ENCODE results near the gene PSKH1.
"Not testable (repeated sequence)": the region's sequence is repeated elsewhere in the genome, so short reads cannot be mapped to it uniquely, and the experiment has no call there.

The PSKH1 gene

DNA sequence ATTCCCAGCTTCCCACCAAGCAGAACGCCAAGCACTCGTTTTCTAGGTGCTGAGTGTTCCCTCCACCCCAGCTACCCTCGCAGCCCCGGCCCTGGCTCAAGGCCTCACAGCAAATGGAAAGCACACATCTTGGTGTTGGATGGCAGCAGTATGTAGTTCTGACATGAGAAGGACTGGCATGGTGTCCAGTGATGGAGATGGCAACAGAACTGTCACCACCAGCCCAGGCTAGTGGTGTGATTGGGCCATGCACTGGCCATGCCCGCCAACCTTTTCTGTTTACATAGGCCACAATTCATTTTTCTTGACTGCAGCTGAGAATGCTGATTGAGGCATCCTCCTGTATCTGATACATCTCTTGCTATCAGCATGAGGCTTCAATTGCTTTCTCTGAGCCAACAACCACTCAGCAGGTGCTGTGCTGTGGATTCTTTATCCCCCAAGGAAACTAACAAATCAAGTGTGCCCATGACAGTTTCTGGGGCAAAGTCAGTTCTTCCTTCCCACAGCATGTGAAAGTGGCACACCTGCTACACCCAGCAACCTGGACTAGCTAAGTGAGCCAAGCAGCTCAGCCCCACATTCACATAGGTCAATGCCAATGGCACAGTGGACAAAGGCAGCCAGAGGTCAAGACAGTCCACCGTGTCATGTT is 71.5 kb downstream of the PSKH1 start:
- no peak for DNase-seq

DNA sequence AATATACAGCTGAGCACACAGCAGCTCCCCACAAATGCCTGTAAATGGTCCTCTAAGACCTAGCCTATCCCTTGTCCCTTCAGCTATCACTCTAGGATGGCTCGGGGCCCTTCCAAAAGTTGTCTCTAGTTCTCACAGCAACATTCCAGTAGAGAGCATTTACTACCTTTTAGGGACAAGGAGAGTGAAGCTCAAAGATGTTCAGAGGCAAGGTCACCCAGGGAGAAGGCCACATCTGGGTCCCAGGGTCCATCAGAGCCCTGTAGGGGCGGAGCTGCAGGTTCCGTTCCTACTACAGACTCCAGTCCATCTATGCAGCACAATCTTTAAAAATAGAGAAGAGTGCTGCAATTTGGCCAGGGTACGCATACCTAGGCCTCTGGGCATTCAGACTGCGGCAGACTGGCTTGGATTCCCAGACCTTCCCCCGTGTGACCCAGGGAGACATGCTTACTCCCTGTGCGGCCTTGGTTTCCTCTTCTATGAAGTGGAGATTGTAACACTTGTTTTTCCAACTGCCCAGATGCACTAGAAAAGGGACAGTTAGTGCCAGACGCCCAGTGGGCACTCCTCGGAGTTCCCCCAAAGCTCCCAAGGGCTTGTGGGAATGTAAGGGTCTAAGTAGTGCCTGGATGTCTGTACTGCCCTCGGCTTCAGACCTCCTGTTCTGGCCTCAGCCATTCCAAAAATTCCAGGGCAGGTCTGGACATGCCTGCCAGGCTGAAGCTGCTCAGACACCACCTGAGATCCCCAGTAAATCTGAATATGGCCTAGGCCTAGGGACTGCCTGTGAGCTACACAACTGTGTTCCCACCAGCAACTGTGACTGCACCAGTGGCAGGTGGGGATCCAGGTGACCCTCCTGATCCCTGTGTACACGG is 72.9 kb downstream of the PSKH1 start:
- no peak for DNase-seq

DNA sequence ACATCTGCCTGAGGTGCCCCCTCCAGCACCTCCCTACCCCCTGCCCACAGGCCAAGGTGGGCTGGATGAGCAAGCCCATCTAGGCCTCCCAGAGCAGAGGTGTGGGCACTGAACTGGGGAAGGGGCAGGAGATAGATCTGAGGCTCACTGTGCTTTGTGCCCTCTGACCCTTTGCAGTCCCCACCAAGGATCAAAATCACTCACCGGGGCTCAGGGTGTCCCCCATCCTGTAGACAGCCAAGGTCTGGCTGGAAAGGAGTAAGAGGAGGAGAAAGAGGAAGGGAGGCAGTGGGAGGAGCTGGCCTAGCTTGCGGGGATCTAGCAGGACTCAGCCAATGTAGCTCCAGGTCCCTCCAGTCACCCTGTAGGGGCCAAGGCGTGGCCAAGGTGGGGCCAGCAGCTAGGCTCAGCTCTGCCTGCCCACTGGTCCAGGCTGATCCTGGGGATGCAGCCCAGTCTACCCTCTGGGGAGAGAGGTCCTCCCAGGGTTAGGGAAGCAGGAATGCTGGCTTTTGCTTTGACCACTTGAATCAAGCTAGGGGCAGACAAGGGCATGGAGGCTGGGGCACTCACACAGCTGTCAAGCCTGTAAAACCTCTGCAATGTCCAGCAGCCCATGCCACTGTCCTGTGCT is 73.6 kb downstream of the PSKH1 start:
- DNase-seq, result peak in 1 of 2 experiments; percentile 17

DNA sequence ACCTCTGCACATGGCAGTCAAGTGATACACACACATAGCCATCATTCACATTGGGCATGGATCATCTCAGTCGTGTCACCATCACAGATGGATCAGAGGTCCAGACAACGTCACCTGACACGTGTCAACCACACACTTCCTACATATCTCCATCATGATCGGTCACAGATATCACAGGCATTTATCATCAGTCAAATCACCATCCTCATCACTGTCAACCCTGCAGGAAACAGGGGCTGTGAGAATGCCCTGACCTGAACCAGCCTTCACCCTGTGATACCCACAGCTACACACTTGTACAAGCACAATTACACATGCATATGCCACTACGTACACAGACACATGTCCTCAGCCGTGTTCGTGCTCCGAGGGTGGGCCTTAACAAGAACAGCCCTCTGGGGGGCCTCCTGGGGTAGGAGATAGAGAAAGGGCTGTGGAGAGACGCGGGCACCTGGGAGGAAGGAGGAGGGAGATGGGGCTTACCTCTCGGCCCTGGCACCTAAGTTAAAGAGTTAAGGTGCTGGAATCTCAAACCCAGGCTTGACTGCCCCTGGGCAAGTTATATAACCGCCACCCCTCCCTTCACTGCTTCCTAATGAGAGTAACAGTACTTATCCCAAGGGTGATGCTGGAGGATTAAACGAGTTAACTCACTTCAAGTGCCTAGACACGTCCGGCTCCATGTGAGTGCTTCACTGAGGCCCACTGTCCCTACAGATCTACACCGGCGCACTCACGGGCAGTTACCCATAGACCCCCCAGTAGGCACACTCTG is 74.3 kb downstream of the PSKH1 start:
- DNase-seq, result peak in 1 of 2 experiments; percentile 15

DNA sequence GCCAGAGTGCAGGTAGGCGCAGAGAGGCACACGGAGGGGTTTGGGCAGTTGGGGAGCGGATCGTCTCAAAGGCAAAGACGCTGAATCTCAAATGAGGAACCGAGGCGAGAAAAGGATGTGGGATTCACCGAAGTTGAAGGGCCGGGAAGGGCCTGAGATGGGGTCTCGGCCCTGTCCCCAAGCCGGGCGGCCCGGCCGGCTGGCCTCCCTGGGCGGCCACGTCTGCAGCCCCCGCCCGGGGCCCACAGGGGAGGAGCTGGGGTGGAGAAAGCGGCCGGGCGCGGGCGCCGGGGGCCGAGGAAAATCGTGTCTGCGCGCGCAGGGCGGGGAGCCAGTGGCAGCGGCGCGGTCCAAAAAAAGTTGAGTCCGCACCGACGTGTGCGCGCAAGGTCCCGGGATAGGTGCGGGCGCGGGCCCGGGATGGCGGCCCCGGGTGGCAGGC is 74.9 kb downstream of the PSKH1 start:
- no peak for DNase-seq

DNA sequence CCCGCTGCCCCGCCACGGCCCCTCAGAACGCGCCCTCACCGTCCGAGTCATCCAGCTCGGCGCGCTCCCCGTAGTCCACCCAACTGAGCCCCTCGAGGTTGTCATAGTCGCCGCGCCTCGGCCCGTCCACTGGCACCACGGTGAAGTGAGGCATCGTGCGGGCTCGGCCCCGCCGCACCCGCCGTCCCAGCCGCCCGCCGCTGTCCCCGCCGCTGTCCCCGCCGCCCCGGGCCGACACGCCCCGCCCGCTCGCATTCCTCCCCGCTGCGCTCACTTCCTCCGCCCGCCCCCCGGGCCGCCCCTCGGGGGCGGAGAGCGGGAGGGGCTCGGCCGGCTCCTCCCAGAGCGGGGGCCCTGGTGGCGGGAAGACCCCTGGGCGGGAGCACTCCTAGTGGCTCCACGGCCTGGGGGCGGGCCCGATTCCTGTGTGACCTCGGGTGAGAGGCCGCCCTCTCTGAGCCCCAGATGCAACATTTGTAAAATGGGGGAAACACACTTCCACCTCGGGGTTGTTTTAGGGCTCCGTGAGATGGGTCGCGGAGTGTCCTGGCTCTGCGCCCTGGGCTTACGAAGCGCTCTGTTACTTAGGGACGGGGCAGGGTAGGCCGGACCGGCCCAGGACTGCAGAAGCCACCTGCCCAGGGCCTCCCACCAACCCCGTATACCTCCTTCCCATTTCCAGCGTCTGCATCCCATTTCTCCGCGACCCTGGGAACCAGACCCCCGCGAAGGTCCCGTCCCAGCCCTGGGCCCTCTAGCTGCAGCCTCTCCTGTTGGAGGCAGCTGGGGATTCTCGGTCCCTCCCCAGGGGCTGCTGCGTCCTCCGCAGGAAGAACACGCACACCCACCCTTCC is 75.6 kb downstream of the PSKH1 start, which contains the start of gene SLC12A4:
SLC12A4 (minus strand) TSS at position 238 of the 854 bp plus-strand sequence; CDS start at position 154, 84 bp downstream.
- peak; percentile 63 to 71 for DNase-seq

DNA sequence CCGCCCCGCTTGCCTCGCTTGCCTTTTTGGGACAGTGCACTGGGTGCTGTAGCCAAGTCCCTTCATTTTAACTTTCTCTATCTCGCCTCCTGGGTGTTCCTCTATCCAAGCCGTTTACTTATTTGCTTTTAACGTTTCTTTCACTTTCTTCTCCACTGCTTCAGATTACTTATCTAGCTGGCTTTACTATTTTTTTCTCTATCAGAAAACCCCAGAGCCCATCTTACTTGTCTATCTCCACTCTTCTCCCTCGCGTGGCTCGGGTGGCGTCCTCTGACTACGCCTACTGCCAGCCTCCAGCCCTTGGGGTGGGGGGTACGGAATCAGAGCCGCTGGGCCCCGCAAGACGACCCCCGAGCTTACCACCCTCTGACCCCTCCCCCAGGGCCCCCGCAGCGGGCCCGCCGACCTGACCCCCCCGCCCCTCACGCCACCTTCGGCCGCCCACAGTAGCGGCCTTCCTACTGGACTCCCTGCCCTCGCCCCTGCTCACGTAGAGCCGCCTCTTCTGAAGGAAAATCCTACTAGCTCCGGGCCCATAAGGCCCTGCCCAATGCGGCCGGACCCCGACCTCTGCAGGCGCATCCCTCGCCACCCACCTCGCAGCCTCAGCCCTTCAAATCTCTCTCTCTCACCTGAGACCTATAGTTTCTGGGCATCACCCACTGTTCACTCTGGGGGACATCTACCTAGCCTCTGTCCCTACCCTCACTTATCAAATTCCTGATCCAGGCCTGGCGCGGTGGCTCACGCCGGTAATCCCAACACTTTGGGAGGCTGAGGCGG is 76.4 kb downstream of the PSKH1 start:
- no peak for DNase-seq

DNA sequence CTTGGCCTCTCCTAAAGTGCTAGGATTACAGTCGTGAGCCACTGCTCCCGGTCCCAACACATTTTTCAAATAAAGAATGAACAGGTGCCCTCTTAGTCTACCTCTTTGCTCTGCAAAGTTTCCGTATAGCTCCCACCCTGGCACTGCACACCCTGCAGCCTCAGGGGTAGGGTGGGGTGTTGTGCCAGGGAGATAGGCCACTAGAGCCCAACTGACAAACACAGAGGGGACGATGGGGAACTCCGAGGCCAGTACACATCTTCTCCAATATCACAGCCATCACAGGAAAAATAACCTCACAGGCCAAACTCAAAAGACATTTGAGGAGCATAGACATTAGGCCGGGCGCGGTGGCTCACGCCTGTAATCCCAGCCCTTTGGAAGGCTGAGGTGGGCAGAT is 78.1 kb downstream of the PSKH1 start:
- no peak for DNase-seq

DNA sequence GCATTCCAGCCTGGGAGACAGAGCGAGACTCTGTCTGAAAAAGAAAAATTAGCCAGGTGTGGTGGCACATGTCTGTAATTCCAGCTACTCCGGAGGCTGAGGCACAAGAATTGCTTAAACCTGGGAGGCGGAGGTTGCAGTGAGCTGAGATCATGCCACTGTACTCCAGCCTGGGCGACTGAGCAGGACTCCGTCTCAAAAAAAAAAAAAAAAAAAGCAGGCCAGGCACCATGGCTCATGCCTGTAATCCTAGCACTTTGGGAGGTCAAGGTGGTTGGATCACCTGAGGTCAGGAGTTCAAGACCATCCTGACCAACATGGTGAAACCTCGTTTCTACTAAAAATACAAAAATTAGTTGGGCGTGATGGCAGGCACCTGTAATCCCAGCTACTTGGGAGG is 79.2 kb downstream of the PSKH1 start:
- DNase-seq, result not testable (repeated sequence)

DNA sequence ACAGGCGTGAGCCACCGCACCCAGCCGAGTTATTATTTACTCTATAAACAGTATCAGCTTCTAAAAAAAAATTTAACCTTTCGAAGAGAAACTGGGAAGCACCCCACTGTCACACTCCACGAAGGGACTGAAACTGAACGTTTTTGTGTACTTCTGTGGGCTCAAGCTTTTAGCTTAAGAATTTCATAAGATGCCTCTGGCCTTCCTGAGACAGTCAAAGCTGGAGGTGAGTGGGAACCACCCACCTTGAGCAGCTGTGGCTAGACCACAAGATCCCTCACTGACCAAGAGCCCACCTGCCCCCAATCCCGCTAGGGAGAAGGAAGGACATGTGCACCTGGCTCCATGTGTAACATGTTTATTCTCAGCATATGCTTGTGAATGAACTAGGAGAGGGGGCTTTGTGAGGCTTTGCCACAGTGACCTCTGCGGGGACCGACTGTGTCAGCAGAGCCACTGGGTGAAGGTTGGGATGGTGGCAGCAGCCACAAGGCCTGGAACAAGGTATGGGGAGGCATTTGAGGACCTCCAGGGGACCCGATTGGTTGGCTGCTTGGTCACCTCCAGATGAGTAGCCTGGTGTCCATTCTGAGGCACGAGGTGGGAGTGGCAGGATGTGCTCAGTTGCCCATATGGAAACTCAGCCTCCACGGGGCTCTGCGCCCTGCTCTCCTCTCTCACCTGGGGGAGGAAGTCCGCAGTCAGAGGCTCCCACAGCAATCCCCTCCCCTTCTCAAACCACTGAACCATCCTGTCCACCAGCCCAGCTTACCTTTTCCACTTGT is 82.5 kb downstream of the PSKH1 start:
- no peak for DNase-seq

DNA sequence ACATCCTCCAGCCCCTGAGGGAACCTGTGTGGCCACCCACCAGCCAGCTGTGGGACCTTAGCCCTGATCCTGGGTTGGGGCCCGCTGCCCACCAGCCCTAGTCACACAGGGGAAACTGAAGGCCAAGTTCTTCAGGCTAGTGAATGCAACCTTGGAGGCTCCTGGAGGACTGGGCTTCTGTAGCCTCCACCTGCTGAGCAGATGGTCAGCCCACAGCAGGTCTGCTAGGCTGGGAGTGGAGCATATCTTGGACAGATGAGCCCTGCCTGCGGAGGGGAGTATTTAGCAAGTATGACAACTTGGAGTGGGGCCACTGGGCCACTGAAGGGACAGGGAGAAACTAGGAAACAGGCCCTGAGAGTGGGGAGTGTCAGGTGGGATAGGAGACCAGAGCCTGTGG is 83.2 kb downstream of the PSKH1 start:
- no peak for DNase-seq

DNA sequence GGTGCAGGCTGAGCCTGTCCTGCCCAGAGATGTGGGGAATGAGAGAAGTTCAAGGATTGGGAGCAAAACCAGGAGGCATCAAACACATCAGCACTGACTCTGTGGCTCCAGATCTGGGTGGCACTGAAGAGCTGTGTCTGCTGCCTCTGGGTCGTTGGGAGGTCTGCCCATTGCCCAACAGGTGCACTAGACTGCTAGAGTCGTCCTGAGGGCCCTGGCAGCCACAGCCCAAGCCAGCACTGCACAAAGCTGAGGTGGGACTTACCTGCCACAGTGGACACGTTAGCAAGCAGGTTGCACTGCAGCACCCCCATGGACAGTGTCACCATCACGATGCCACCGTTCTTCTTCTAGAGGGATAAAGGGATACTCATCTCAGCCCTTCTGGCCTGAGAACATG is 84.0 kb downstream of the PSKH1 start:
- DNase-seq, result no peak

DNA sequence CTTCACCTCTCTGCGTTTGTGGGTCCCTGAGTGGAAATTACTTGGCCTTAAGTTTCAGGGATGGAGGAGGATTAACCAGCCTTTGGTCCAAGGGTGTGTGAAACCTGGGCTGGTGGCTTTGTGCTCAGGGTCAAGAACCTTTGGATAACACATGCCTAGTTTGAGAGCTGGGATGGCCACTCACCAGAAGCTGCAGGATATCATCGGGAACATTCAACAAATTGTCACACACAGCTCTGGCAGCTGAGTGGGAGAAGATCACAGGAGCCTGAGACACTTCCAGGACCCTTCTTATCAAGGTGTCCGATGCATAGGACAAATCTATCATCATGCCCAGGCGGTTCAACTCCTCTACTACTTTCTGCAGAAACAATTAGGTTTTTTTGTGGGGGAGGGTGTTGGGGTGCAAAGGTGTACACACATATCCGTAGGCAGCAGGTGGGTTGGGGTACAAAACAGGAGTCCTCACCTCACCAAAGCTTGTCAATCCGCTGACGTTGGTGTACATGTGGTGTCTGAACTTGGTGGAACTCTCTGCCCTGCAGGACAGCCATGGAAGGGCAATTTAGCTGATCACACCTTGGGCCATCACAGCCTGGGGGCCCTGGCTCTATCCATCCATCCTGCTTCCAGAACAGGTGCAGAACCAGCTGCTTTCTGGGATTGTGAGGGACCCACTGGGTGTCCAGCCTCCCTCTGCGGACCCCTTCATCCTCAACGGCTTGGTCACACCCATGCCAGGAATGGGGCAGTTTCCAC is 84.6 kb downstream of the PSKH1 start:
- no peak for DNase-seq

All from SW 1271 (cell line).